ENCODE data around the gene PSORS1C1.
"Not testable (repeated sequence)": the region's sequence is repeated elsewhere in the genome, so short reads cannot be mapped to it uniquely, and the experiment has no call there.

The PSORS1C1 gene

GRCh38 chr6:31162463-31163165 lies 48.0 kb downstream of the PSORS1C1 start:
- no peak for TF ChIP-seq ZFX (IDR thresholded peaks at IDR 0.05; ENCODE audit: borderline replicate concordance)
- no peak for TF ChIP-seq CTCF (IDR thresholded peaks at IDR 0.05)

GRCh38 chr6:31163922-31164321 lies 49.3 kb downstream of the PSORS1C1 start:
- TF ChIP-seq ZFX (IDR thresholded peaks at IDR 0.05; ENCODE audit: borderline replicate concordance), result no peak
- no peak for TF ChIP-seq CTCF (IDR thresholded peaks at IDR 0.05)
- H3K27ac ChIP-seq, result no peak overlapping the region

More at GRCh38 chr6:31162463-31163165, 48.0 kb downstream of the PSORS1C1 start:
- no peak overlapping the region for H3K27ac ChIP-seq

GRCh38 chr6:31164475-31165063 lies 50.0 kb downstream of the PSORS1C1 start:
- not testable (repeated sequence) for H3K27ac ChIP-seq

GRCh38 chr6:31165064-31165832 lies 50.6 kb downstream of the PSORS1C1 start:
- H3K27ac ChIP-seq, result not testable (repeated sequence)

GRCh38 chr6:31165986-31166385 lies 51.4 kb downstream of the PSORS1C1 start:
- no peak for TF ChIP-seq CTCF (IDR thresholded peaks at IDR 0.05)
- no peak for TF ChIP-seq ZFX (IDR thresholded peaks at IDR 0.05; ENCODE audit: borderline replicate concordance)
- no peak overlapping the region for H3K27ac ChIP-seq

GRCh38 chr6:31168606-31169005 lies 54.0 kb downstream of the PSORS1C1 start:
- no peak overlapping the region for H3K27ac ChIP-seq
- TF ChIP-seq CTCF (IDR thresholded peaks at IDR 0.05) (no peak), ZFX (IDR thresholded peaks at IDR 0.05; ENCODE audit: borderline replicate concordance) (no peak)

- H3K27ac ChIP-seq, result peak overlapping the region; percentile 26; the same call in 1 of the 2 replicates
- no peak for TF ChIP-seq CTCF (IDR thresholded peaks at IDR 0.05)
- TF ChIP-seq ZFX (IDR thresholded peaks at IDR 0.05; ENCODE audit: borderline replicate concordance), result no peak
Measured at GRCh38 chr6:31169123-31169857, 54.7 kb downstream of the PSORS1C1 start.

GRCh38 chr6:31169858-31170599 lies 55.4 kb downstream of the PSORS1C1 start:
- H3K27ac ChIP-seq, result not testable (repeated sequence)

Measured in 22Rv1 (cell line).